ENCODE results near the gene SCN10A.
A peak's percentile ranks its signal among the peaks of the same experiment; 100 is the strongest.

Gene SCN10A

GRCh38 chr3:38816026-38816425 lies at the start of gene SCN10A:
Gene SCN10A (minus strand): TSS chr3:38816217. CDS start chr3:38794010, 22,207 bp downstream.
- no peak for DNase-seq

- no peak for DNase-seq
These were observed 37.0 kb upstream of the SCN10A start for GRCh38 chr3:38853011-38853410.

- DNase-seq: no peak
These were observed 27.9 kb upstream of the SCN10A start for GRCh38 chr3:38843898-38844297.

- no peak for DNase-seq
These were observed 26.4 kb upstream of the SCN10A start for GRCh38 chr3:38842266-38842965.

GRCh38 chr3:38840987-38841386 lies 25.0 kb upstream of the SCN10A start:
- DNase-seq: no peak

DNA sequence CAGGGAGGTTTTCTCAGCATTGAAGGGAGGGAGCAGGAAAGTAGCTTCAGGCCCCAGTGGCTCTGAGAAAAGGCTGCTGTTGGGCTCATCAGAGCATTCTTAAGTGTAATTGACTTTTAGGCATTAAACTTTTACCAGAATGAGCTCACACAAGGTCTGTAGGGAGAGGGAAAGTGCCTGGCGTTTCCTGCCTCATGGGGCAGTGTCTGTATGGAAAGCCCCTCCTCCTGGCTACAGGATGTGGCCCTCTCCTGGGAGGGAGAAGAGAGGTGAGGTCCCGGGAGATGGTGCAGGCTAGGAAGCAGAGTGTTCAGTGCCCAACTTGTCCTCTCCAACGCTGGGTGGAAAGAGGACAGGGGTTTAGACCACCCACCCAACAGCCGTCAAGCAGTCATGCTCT lies 21.3 kb upstream of the SCN10A start:
- DNase-seq: no peak

DNA sequence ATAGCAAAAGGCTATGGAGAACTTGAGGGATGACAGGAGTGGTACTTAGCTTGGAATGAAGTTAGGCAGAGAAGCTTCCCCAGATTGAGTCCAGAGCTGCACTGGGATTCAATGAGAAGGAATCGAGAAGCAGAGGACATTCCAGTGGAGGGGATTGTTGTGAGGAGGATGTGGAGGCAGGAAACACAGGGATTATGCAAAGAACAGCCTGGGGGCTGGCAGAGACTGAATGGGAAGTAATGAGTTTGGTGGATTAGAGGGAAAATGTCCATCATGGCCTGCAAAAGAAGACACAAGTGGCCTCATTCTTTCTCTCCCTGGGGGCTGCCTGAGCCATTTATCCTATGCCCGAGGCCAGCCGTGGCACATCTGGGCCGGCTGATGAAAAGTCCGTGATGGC lies 20.5 kb upstream of the SCN10A start:
- DNase-seq: no peak

DNA sequence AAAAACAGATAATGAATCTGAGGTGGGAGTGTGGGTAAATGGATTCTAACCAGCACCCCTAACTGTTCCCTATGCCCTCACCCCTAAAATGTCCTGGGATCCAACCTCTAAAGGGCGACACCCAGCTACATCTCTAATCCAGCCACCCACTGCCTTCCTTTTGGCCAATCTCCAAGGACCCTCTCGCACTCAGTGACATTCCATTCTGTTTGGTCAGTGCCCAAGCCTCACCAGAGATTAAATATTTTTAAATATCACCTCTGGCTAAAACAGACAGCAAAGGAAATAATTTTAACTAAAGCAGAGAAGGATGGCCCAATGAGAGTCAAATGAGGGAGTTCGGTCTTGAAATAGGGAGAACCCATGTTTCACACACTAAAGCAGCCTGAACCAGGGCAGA lies 19.9 kb upstream of the SCN10A start:
- DNase-seq: no peak

DNA sequence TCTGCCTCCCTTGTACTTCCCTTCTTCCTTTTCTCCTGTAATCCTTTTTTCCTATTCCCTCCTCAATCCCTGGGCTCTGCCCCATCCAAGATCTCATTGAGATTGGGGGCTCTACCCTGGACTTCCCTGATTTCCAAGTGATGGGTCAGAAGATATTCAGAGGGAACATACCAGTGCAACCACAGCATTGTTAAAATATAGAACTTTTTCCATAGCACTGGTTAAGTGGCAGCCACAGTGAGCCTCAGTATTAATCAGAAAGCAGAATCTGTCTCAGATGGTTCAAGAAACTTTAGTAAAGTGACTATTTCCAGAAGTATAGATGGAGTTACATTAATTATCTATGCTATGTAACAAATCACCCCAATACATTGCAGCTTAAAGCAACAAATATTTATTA lies 18.7 kb upstream of the SCN10A start:
- DNase-seq: no peak

DNA sequence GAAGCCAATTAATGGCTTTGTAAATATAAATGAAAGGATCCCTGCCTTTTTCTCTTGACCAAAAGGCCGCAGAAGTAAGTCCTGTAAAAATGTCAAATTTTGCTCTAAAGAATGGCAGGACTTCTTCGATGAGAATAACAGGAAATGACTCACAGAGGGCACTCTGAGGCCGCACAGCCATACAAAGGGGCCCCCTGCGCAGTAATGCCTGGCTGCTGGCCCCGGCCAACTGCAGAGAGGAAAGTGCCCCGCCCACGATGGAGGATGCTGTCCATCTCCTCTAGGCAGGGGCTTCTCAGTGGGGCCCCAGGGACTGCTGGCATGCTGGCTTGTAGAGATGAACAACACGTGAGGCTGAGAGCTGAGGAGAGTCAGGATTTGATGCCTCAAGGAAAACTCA lies 18.1 kb upstream of the SCN10A start:
- DNase-seq: peak; percentile 3

GRCh38 chr3:38829404-38829803 lies 13.4 kb upstream of the SCN10A start:
- DNase-seq: no peak

GRCh38 chr3:38828681-38829080 lies 12.7 kb upstream of the SCN10A start:
- DNase-seq: no peak

DNA sequence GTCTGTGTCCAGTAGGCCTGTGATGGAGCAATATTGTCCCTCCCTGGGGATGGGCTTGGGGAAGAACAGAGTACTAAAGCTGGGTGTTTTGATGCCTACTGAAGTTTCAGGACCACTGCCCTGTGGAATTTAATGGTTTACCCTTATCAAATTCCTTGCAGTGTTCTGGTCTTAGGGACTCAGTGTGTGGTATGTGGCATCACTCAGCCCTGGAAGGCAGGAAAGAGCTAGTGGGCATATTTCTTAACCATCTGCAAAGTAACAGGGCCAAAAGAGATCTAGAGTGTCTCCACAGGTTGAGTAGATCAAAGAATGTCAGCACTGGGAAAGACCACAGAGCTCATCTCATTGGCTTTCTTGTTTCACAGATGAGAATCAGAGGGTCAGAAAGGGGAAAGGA lies 11.8 kb upstream of the SCN10A start:
- DNase-seq: no peak

- no peak for DNase-seq
These were observed 10.0 kb upstream of the SCN10A start for GRCh38 chr3:38826001-38826400.

DNA sequence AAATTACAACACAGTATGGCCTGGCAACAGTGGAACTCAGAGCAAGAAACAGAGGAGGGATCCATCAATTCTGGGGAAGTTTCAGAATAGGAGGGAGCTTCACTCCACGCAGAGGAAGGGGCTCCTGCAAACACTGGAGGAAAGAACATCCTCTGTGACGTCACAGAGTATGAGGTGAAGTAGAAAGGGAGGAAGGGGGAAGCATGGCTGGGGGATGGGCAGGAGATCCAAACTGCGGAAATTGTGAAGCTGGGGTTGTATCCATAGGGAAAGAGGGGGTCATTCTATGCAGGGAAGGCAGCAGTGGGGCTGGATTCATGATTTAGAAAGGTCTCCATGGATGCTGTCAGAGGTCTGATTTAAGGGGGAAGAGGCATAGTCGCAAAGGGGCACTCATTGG lies 8.3 kb upstream of the SCN10A start:
- DNase-seq: no peak

DNA sequence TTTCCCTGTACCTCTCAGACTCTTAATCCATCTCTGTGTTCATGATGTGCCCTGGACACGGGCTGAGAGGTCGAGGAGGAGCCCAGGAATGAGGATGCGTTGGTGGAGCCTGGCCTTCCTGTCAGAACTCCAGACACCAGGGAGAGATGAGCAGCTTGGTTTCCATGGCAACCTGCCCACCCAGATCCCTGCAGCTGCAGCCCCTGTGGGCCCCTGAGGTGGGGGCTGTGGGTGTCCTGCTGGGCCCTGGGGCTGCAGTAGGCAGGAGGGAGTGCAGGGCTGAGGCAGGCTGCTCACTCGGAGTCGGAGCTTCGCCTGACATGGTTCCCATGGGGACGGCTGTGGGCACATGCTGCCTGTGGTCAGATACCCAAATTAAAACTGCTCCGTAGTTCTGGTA lies 7.7 kb upstream of the SCN10A start:
- no peak for DNase-seq

GRCh38 chr3:38823186-38823585 lies 7.2 kb upstream of the SCN10A start:
- no peak for DNase-seq

GRCh38 chr3:38811822-38812221 lies 4.2 kb downstream of the SCN10A start:
- DNase-seq: no peak

- DNase-seq: no peak
These were observed 10.1 kb downstream of the SCN10A start for GRCh38 chr3:38805765-38806386.

- no peak for DNase-seq
These were observed 11.0 kb downstream of the SCN10A start for GRCh38 chr3:38805004-38805403.

GRCh38 chr3:38800511-38800910 lies 15.5 kb downstream of the SCN10A start:
- DNase-seq: no peak

DNA sequence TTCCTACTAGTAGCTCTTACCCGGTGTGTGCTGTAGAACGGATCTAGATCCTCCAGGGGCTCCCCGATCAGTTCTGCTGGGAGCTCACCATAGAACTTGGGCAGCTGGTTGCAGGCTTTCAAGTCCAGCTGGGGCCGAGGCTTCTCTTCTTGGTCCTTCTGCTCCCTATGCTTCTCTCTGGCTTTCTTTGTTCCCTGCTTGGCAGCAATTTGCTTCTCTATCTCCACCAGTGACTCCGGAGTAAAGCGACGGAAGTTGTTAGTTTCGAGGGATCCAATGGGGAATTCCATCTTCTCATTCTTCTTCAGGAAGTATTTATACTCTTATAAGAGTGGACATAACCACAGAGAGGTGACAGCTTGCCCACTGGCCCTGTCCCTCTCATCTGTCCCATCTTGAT lies 22.3 kb downstream of the SCN10A start:
- DNase-seq: no peak

DNA sequence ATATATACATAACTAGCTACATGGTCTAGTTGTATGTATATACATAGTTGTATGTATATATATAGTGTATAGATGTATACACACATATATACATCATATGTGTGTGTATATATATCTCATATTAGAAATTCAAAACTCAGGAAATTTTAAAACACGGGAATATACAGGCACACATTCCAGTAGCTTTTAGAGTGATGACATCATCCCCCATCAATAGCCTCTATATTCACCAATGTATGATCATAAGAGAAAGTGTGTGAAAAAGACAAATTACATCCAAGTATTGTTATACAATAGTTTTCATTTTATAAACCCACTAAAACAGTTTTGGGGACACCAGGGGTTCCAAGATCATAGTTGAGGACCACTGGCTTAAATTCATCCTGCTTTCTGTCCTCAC lies 23.0 kb downstream of the SCN10A start:
- DNase-seq: no peak

GRCh38 chr3:38782148-38782547 lies 33.9 kb downstream of the SCN10A start:
- DNase-seq: no peak

GRCh38 chr3:38773528-38773927 lies 42.5 kb downstream of the SCN10A start:
- DNase-seq: no peak
